Cardiac muscle cell (in vitro differentiated cells and primary cell): ENCODE results near the gene SFTPB. TPM values are rescaled to one million over a fixed set of nuclear protein-coding genes. Genes with fewer than 3 reads are reported as not detected.
A peak's percentile ranks its signal among the peaks of the same experiment; 100 is the strongest.
"Not testable (repeated sequence)": the region's sequence is repeated elsewhere in the genome, so short reads cannot be mapped to it uniquely, and the experiment has no call there.

Experiments
- DNase-seq, 2 donors: peaks; one replicate each; pipeline versions ENCODE4 v3.0.0 to v3.0.0-alpha.2; 2010 to 2017; ENCODE audit warnings: low read depth in 1 of 2, low spot score in 1 of 2
- H3K27ac ChIP-seq: fragments of 200-600 bp; sonication (generic); 2 replicates; pipeline ENCODE4 v1.5.1; 2016
- H3K27me3 ChIP-seq: fragments of 200-600 bp; sonication (generic); 2 replicates; pipeline ENCODE4 v1.6.0; 2016; ENCODE audit warnings: control low read depth
- H3K36me3 ChIP-seq: fragments of 200-600 bp; sonication (generic); 2 replicates; pipeline ENCODE4 v1.5.1; 2016; ENCODE audit warnings: control low read depth
- H3K4me1 ChIP-seq: fragments of 200-600 bp; sonication (generic); 2 replicates; pipeline ENCODE4 v1.8.1; 2017; ENCODE audit warnings: low read depth, mild to moderate bottlenecking, mixed run types
- H3K4me3 ChIP-seq: fragments of 200-600 bp; sonication (generic); 2 replicates; pipeline ENCODE4 v1.5.1; 2016; ENCODE audit warnings: mild to moderate bottlenecking
- H3K9me3 ChIP-seq: fragments of 200-600 bp; sonication (generic); 2 replicates; pipeline ENCODE4 v1.5.1; 2017; ENCODE audit warnings: low read depth, mild to moderate bottlenecking, control low read depth
- polyA plus RNA-seq: library from polyadenylated mRNA; unstranded; fragments of >200 nt; fragmentation: Nextera tagmentation; extraction: Ambion mirVana; gene quantifications from 2 replicates; pipeline ENCODE4 v1.2.1, GENCODE V29; 2016
- total RNA-seq: library from RNA; depleted of rRNA; stranded (reverse); fragments of >200 nt; gene quantifications from 2 replicates; pipeline ENCODE4 v1.2.3, GENCODE V29; 2016
- TF ChIP-seq, protein P1 (sequence below): IDR thresholded peaks from 2 replicates; pipeline ENCODE4 v1.5.1; 2012; ENCODE audit warnings: low read depth, mild to moderate bottlenecking, low read length

The SFTPB gene
- total and polyA plus RNA-seq, 2 experiments from 2014 or later = not detected

DNA sequence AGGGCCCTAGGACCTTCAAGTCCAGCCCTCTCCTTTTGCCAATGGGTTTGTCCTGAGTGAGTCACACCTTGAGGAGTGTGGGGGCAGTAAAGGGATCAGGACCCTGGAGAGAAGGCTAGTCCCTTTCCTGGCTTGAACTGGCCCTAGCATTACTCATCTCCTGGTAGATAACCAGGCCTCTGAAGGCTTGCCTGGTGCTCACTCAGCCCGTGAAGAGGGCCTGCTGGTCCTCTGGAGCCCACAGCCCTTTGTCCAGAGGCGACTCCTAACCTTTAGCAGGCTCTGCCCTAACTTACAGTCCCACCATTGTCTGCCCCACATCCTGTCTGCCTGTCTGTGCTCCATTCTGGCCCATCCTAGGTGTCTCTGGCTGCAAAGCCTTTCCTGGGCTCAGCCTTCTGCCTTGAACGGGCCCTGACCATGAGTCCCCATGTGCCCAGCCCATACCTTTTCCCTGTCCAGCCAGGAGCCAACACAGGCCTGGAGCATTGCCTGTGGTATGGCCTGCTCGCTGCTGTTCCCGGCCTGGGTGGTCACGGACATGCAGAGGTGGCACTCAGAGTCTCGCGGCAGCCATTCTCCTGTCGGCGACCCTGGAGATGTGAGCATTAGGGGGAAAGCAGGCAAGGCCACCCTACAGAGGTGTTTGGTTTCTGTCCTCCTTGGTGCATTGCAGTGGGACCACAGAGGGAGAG, 5.0 kb downstream of the SFTPB start:
- no peaks in the 10 kb centered on the region for H3K36me3 ChIP-seq
- no peaks in the 10 kb centered on the region for H3K4me1 ChIP-seq
- H3K9me3 ChIP-seq = no peaks in the 10 kb centered on the region
- no peaks in the 10 kb centered on the region for H3K27me3 ChIP-seq
- no peak overlapping the region for H3K4me3 ChIP-seq
- DNase-seq = peak in 1 of 2 donors; percentile 94
- H3K27ac ChIP-seq = no peak overlapping the region
- TF ChIP-seq, protein P1, sequence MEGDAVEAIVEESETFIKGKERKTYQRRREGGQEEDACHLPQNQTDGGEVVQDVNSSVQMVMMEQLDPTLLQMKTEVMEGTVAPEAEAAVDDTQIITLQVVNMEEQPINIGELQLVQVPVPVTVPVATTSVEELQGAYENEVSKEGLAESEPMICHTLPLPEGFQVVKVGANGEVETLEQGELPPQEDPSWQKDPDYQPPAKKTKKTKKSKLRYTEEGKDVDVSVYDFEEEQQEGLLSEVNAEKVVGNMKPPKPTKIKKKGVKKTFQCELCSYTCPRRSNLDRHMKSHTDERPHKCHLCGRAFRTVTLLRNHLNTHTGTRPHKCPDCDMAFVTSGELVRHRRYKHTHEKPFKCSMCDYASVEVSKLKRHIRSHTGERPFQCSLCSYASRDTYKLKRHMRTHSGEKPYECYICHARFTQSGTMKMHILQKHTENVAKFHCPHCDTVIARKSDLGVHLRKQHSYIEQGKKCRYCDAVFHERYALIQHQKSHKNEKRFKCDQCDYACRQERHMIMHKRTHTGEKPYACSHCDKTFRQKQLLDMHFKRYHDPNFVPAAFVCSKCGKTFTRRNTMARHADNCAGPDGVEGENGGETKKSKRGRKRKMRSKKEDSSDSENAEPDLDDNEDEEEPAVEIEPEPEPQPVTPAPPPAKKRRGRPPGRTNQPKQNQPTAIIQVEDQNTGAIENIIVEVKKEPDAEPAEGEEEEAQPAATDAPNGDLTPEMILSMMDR = no peak

DNA sequence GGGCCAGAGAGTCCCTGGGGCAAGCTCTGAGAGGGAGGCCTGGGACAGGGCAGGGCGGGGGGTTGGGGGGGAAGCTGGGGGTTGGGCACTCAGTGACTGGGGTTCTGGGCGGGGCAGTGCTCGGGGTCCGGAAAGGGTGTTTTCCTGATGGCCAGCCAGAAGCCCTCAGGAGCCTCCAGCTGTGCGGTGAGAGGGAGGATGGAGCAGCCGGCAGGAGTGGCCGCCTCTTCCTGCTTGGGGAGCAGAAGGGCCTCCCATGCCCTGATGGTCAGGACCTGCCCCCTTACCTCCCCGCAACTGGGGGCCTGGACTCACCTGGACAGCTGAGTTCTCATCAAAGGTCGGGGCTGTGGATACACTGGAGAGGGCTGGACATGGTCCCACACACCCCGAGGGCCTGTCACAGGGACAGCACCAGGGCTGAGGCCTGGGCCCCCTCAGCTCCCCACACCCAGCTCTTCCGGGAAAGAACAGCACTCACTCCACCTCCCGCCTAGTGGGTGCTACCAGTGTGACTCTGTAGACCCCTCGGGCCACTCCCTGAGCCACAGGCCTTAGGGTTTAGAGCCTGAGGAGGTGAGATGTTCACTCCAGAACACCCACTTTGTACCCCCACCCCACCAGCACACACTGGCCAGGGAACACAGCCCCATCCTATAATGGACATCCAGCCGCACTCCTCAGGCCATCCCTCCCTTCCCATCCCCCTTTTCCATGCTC, 6.7 kb downstream of the SFTPB start:
- DNase-seq = no peak
- no peak overlapping the region for H3K4me3 ChIP-seq
- H3K9me3 ChIP-seq = no peaks in the 10 kb centered on the region
- H3K27ac ChIP-seq = no peak overlapping the region
- H3K4me1 ChIP-seq = no peaks in the 10 kb centered on the region
- no peaks in the 10 kb centered on the region for H3K36me3 ChIP-seq
- H3K27me3 ChIP-seq = no peaks in the 10 kb centered on the region
- TF ChIP-seq, protein P1 = no peak

DNA sequence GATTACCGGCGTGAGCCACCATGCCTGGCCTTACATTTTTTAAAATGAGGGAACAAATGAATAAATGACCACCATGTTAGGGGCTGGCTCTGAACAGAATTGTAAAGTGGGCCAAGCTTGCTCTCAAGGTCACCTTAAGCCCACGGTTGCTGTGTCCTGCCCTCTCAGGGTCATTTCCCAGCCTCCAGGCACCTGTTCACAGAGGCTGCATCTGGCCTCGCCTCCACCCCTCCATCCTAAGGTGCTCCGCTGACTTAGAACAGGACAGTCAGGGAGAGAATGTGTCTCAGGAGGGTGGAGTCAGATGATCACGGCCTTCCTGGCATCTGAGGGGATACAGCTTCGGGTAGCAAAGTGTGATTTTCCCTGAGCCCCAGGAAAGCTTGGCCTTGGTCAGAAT, 7.3 kb downstream of the SFTPB start:
- no peaks in the 10 kb centered on the region for H3K36me3 ChIP-seq
- TF ChIP-seq, protein P1 = no peak
- no peaks in the 10 kb centered on the region for H3K4me1 ChIP-seq
- no peak overlapping the region for H3K27ac ChIP-seq
- no peaks in the 10 kb centered on the region for H3K9me3 ChIP-seq
- H3K27me3 ChIP-seq = no peaks in the 10 kb centered on the region
- DNase-seq = no peak
- H3K4me3 ChIP-seq = no peak overlapping the region

DNA sequence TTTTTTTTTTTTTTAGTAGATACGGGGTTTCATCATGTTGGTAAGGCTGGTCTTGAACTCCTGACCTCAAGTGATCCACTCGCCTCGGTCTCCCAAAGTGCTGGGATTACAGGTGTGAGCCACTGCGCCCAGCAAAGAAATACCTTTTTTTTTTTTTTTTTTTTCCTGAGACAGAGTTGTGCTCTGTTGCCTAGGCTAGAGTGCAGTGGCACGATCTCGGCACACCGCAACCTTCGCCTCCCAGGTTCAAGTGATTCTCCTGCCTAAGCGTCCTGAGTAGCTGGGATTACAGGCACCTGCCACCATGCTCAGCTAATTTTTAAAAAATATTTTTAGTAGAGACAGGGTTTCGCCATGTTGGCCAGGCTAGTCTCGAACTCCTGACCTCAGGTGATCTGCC, 7.7 kb downstream of the SFTPB start:
- H3K27me3 ChIP-seq, H3K36me3 ChIP-seq, H3K4me3 ChIP-seq, H3K27ac ChIP-seq, H3K9me3 ChIP-seq, DNase-seq, H3K4me1 ChIP-seq: not testable (repeated sequence)

DNA sequence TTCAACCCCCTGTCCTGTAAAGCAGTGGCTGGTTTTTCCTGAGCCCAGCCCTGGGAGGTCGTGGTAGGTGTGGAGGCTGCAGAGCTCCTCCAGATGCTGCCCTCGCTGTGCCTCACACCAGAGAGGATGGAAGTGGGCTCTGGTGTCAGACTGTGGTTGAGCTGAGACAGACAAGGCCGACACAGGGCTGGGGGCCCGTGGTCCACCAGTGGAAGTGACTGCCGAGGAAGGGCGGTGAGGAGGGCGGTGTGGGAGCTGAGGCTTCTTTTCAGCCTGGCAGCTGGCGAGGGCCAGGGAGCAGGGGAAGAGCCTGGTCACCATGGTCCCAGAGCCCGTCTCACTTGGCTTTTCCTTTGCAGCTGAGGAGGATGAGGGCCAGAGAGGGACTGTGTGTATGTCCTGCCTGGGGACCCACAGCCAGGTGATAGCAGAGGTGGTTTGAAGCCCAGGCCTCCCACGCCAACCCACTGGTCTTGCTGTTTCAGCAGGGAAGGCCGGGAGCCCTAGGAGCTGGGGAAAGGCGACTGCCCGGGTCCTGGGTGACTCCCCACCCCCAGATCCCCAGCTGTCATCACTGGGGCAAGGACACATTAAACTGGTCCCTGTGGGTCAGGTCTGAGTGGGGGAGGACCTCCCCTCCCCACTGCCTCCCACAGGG, 8.5 kb downstream of the SFTPB start:
- no peaks in the 10 kb centered on the region for H3K4me1 ChIP-seq
- no peaks in the 10 kb centered on the region for H3K36me3 ChIP-seq
- no peaks in the 10 kb centered on the region for H3K27me3 ChIP-seq
- no peak for DNase-seq
- H3K9me3 ChIP-seq = no peaks in the 10 kb centered on the region
- TF ChIP-seq, protein P1 = no peak
- H3K4me3 ChIP-seq = no peak overlapping the region
- no peak overlapping the region for H3K27ac ChIP-seq

DNA sequence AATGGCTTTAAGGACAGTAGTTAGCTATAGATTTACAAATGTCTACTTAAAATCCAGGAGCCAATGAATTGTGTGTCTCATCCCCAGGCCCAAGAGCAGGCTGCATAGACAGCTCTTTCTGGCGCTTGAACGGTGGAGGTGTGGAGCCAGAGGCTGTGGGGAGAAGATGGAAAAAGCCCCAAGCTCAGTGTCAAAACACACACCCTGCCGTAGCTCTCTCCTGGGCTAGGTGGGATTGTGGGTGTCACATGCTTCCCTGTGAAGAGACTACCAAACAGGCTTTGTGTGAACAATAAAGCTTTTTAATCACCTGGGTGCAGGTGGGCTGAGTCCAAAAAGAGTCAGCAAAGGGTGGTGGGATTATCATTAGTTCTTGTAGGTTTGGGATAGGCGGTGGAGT, 10.6 kb downstream of the SFTPB start:
- DNase-seq, H3K36me3 ChIP-seq, H3K4me3 ChIP-seq, H3K27ac ChIP-seq, H3K9me3 ChIP-seq, H3K27me3 ChIP-seq, H3K4me1 ChIP-seq: not testable (repeated sequence)
